Fibroblast of villous mesenchyme (primary cell): ENCODE measurements around the gene STARD3. TPM values are rescaled to one million over a fixed set of nuclear protein-coding genes. Genes with fewer than 3 reads are reported as not detected.

ENCODE experiments used
- DNase-seq: peaks from one replicate; pipeline ENCODE4 v3.0.0-alpha.2; 2010; ENCODE audit warnings: low read depth
- H3K4me3 ChIP-seq: 2 replicates; pipeline ENCODE4 v1.5.1; 2011; ENCODE audit warnings: low read depth, mild to moderate bottlenecking, low read length
- CTCF ChIP-seq: IDR thresholded peaks from 2 replicates; pipeline ENCODE4 v1.5.1; 2012; ENCODE audit warnings: low read depth, mild to moderate bottlenecking, low read length; ENCODE audit not compliant: insufficient read depth
- total RNA-seq: library from RNA; depleted of rRNA; stranded (reverse); fragments of >200 nt; gene quantifications from 2 replicates; pipeline ENCODE4 v1.2.3, GENCODE V29; 2012

The STARD3 gene
- total RNA-seq, 1 donor, result 23.7 TPM

- no peak for DNase-seq
- TF ChIP-seq CTCF, result no peak
- no peak overlapping the region for H3K4me3 ChIP-seq
These were observed 33.2 kb downstream of the STARD3 start for GRCh38 chr17:39669897-39670735.

GRCh38 chr17:39670746-39671145 is 33.8 kb downstream of the STARD3 start:
- no peak overlapping the region for H3K4me3 ChIP-seq
- no peak for DNase-seq
- no peak for TF ChIP-seq CTCF

- TF ChIP-seq CTCF, result peak; percentile 71
- H3K4me3 ChIP-seq, result no peak overlapping the region
- DNase-seq, result peak; percentile 37
These were observed 34.9 kb downstream of the STARD3 start for GRCh38 chr17:39671651-39672521.

- no peak overlapping the region for H3K4me3 ChIP-seq
- no peak for DNase-seq
- TF ChIP-seq CTCF, result no peak
These were observed 35.8 kb downstream of the STARD3 start for GRCh38 chr17:39672522-39673334.

GRCh38 chr17:39673335-39674081 is 36.6 kb downstream of the STARD3 start:
- H3K4me3 ChIP-seq, result no peak overlapping the region
- no peak for DNase-seq
- TF ChIP-seq CTCF, result no peak

GRCh38 chr17:39674179-39674578 is 37.2 kb downstream of the STARD3 start:
- DNase-seq, result no peak
- no peak for TF ChIP-seq CTCF
- H3K4me3 ChIP-seq, result no peak overlapping the region
